ENCODE data around the gene KCNF1.

The KCNF1 gene

DNA sequence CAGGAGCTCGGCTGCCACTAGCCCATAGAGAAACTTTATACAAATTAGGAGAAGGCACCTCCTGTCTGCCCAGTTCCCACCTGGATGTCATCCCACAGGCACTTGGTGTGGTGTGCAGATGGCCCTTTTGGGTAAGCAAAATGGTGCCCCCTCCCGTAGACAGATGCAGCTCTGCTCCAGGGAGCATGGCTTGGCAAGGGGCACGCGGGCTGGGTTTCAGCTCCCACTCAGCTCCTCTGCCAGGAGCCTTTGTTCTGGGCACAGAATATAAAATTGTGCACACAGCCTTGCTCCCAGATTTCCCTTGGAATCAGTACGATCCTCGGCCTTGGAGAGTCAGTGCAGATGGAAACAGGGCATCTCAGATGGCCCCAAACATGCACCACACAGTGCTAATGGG lies 20.3 kb upstream of the KCNF1 start:
- TF ChIP-seq, protein P1, sequence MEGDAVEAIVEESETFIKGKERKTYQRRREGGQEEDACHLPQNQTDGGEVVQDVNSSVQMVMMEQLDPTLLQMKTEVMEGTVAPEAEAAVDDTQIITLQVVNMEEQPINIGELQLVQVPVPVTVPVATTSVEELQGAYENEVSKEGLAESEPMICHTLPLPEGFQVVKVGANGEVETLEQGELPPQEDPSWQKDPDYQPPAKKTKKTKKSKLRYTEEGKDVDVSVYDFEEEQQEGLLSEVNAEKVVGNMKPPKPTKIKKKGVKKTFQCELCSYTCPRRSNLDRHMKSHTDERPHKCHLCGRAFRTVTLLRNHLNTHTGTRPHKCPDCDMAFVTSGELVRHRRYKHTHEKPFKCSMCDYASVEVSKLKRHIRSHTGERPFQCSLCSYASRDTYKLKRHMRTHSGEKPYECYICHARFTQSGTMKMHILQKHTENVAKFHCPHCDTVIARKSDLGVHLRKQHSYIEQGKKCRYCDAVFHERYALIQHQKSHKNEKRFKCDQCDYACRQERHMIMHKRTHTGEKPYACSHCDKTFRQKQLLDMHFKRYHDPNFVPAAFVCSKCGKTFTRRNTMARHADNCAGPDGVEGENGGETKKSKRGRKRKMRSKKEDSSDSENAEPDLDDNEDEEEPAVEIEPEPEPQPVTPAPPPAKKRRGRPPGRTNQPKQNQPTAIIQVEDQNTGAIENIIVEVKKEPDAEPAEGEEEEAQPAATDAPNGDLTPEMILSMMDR (conservative IDR thresholded peaks at IDR 0.05) = no peak
- no peak overlapping the region for H3K27ac ChIP-seq

DNA sequence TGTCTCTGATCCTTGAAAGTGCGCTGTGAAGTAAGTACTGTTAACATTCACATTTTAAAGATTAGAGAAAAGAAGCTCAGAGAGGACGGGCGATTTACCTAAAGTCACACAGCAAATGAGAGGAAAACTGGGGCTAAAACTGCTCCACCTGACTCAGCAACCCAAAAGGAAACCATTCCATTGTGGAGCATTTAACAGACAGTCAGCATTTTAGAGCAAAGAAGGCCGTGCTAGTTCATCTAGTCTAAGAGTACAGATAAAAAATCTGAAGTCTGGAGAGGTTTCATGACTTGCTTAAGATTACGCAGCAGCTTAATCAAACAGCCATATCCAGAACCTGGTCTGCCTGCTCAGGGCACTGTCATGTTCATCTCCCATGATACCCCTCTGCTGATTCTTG lies 19.9 kb upstream of the KCNF1 start:
- TF ChIP-seq, protein P1 (conservative IDR thresholded peaks at IDR 0.05) = no peak
- H3K27ac ChIP-seq = no peak overlapping the region

DNA sequence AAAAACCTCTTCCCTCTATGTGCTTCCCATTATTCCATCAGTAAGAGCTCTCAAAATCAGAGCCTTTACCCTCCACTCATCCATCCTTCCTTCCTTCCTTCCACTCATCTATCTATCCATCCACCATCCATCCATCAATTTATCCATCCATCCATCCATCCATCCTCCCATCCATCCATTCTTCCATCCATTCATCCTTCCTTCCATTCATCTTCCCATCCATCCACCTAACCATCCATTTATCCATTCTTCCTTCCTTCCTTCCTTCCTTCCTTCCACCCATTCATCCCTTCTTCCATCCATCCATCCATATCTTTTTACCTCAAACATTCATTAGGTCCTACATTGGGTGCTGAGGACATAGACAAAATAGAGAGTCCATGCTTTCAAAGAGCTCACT lies 19.4 kb upstream of the KCNF1 start:
- TF ChIP-seq, protein P1 (conservative IDR thresholded peaks at IDR 0.05) = no peak
- H3K27ac ChIP-seq = no peak overlapping the region

DNA sequence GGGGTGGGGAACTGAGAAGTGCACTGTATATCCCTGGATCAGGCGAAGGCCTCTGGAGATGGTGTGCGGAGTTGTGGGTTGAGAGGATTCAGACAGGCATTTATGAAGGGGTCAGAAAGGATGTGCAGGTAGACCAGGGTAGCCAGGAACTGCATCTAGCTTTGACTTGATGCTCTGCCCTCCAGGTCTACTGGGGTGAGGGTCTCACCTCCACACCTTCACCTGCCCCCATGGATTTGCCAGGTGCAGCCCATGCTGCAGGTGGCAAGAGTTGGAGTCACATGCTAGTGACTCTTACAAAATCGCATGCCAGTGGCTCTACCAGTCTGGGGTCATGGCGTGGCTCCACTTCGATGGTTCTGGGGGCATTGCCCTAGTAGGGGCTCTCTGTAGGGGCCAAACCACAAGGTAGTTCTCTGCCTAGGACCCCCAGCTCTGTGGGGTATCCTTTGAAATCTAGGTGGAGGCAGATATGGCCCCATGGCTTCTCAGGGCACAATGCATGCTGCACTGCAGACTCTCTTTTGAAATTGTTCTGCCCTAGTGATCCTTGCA lies 18.9 kb upstream of the KCNF1 start:
- H3K27ac ChIP-seq = no peak overlapping the region
- TF ChIP-seq, protein P1 (conservative IDR thresholded peaks at IDR 0.05) = no peak

DNA sequence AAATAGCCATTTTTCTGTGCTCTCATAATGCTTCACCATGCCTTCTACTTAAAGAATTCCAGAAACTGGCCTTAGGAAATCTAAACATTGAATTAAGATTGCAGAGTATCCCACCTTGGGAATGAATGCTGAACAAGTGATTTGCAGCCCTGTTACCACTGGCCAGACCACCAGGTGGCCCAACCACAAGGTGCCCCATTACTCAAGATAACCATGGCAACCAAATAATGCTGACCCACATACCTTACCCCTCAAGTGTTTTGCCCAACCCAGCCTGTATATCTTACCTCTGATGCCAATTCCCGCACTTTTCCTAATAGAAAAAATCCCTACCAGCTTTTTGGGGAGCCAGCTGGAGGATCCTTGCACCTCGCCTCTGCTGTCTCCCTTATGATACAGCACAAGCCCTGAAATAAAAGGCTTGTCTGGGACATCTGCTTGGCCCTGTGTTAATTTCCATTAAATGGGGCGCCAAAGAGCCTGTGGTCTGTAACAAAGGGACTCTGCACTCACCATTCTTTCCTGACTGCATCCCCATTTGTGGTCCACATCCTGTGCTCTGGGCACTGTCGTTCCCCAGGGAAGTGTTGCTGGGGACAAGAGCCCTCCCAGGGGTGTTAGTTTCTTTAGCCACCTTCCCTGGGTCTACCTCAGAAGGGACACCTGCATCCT lies 17.3 kb upstream of the KCNF1 start:
- H3K27ac ChIP-seq = no peak overlapping the region
- TF ChIP-seq, protein P1 (conservative IDR thresholded peaks at IDR 0.05) = no peak

DNA sequence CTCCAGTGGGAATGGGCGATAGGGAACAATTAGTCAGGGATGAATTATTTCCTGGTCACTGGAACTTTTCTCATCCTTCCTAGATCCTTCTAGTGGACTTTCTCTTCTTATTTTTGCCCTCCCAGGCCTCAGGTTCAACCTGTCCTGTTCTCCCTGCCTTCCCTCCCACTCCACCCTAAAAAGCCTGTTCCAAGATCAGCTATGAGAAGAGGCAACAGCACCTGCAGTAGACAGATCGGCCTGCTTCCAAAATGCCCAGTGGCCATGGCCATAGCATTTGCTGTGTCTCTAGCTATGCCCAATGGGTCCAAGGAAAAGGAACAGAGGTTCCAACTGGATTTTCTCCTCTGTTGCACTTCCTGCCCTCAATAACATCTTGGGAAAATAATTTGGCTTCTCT lies 16.5 kb upstream of the KCNF1 start:
- TF ChIP-seq, protein P1 (conservative IDR thresholded peaks at IDR 0.05) = no peak
- no peak overlapping the region for H3K27ac ChIP-seq

DNA sequence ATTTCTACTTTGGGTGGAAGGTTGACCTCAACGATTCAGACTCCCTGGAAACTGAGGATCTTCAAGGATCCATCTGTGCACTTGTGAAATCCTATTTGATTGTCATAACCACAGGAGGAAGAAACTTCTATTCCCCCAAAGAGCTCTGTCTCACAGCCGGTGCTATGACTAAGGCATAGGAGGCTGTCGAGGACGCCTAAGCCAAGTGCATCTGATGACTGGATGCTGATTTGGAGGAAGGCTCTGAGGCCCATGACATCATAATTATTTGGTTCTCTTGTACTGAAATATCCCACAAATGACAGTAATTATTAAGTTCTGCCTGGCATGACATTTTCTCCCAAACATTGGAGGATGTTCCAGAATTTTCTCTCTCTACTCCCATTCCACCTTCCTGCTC lies 13.8 kb upstream of the KCNF1 start:
- no peak overlapping the region for H3K27ac ChIP-seq
- TF ChIP-seq, protein P1 (conservative IDR thresholded peaks at IDR 0.05) = no peak
